ENCODE data around the gene ERLIN1.

The ERLIN1 gene

DNA sequence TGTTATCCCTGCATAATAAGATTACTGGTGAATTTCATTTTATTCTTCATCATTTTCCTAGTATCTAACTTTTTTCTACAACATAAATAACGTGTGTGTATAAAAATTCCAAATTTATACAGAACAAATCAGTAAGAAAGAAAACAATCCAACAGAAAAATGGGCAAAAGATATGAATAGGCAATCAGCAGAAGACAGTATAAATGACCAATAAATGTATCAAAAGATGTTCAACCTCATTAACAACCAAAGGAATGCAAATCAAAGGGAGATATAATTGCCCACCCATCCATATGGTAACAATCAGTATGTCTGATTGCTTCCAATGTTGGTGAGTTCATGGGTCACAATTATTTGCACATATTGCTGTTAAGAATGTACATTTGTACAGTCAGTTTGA, 13.5 kb downstream of the ERLIN1 start:
- DNase-seq: no peak

DNA sequence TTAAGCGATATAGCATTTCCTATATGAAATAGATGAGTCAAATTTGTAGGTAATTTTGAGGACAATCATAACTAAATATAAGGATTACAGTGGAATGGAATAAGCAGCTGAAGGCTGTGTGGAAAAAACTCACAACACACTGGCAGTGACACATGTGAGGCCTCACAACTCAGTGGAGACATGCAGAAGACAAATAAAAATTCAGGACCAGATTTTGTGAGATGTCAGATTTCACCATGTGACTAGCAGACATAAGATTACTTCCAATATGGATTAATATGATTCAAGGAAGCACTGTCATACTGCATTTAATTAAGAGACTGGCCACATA, 17.6 kb downstream of the ERLIN1 start:
- DNase-seq: no peak

DNA sequence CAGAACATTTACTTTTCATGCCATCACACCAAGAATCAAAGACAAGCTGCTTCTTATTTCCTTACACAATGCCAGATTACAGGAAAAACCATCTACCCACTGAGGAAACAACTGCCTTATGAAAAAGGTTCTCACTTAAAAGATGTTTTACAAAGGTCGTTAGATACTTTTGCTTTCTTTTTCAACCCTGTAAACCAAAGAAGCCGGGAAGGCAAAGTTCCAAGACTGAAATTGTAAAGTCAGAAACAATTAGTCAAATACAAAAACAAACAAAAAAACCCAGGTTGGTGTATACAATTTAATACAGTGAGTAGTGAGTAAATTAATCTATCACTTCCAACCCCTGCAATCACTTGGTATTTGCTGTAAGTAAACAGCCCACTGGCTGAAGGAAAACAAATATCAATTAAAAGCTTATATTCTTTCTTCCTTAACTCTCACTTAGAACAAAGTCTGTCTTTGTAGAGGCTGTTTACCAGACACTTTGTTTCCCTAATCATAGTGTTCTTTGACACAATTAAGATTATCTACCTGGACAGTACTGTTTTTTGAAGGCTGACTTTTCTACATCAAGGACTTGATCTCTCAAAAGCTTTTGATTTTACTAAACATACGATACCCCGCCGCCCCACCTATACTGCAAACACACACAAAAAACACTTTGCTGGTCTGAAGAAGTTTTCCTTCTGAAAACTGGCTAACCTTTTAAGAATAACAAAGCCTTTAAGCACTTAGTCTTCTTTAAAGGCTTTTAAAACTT, 18.1 kb downstream of the ERLIN1 start:
- DNase-seq: no peak

DNA sequence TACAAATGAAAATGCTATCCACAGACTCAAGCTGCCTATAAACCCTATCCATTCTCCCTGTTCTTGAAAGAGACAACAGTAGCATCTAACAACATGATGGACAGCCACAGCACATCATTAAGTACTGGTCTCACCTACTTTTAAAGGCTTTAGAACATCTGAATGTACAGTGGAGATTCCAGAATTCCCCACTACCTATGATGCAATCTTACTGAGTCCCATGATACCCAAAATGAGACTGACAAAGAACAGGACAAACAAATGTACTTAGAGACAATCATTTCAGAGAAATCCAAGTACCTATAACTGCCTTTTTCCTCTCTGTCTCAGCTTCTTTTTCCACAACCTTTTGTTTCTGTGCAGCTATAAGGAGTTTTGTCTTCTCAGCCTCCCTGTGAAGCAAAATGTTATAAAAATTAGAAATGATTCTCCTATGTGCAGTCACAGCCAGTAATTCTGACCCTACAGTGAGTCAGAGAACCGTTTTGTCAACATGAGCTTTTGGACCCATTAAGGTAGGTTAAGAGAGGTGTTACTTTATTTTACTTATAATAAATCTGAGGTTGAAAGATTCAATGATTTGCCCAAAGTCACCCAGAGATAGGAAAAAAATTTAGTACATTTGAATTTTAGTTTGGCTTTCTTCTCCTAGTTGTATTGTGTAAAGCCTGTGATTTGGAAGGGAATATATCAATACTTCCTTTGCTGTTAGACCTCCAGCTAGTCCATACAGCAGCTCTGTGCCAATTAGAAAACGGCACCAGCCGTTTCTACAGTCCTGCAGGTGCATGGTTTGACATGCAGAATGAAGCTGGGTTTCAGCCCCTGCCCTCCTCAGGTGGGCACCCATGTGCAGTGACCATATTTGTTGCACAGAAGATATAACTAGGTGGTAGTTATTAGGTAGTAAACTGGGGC, 21.9 kb downstream of the ERLIN1 start:
- DNase-seq: no peak

DNA sequence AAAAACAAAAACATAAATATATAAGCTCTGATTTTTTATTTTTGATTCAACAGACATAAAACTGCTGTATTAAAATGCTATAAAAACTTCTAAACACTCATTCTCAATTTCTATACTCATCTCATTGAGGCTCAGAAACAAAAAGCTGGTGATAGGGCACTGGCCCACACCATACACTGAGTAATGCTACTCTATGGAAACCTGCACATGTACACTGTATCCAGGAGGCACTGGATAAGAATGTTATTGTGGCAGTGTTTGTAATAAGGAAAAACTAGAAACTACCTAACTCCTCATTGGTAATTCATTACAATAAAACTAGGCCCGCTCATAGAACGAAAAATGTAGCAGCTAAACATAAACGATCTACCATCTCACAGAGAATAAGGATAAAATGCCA, 23.1 kb downstream of the ERLIN1 start:
- DNase-seq: no peak

DNA sequence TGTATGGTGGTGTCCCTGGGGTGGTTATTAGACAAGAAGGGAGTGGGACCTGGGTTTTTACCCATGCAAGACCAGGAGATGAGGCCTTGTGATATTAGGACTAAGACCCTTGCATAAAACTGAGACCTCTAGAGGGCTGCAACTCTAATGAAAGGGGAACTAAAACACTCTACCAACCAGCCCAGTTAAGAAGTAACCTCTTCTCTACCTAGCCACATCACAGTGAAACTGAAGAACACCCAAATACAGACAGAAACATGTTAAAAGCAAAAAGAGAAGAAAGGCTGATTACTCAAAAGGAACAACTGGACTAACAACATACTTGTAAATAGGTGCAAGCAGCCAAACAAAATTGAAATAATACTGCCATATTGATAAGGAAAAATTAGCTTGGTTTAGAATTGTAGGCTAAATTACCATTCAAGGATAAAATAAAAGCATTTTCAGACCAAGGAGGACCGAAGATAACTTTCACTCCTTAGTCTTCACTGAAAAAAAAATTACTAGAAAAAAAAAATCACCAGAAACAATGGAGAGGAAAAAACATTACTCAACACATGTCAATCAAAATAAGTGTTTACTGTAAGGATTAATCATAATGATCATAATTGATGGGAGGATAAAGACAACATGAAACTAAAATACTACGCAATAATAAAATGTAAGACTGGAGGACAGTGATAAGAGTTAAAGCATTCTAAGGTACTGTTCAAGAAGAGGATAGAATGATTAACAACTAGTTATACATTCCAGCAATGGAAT, 27.6 kb downstream of the ERLIN1 start:
- no peak for DNase-seq

DNA sequence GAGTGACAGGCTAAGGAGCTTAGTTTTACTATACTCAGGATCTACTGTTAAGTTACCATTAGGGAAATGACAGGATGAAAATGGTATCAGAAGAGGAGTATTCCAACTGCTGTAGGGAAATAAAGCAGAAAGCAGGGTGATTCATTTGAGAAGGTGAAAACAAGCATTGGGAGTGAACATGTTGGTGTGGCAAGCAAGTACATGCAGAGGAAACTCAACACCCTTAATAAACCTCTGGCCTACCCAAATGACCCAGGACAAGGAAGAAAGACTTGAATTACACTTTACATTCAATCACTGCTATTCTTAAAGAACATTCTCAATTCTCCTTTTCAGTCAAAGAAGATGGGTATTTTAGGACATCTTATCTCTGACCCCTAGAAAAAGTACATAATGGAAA, 28.7 kb downstream of the ERLIN1 start:
- DNase-seq: no peak

DNA sequence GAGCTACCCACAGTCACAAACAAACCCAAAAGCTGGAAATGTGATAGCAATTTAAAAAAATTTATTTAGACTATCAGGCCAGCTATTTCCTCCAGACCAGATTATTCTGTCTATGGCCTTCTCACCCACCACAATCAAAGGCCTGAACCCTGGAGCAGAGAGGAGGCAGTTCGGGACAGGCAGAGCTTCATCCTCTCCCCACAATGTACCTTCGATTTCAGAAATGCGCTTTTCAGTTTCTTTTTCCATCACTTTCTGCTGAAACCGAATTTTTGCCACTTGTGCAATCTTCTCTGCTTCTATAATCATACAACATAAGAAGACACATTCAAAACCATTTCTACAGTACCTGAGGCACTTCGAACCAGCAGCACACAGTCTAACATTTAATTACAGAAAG, 29.9 kb downstream of the ERLIN1 start:
- DNase-seq: no peak

DNA sequence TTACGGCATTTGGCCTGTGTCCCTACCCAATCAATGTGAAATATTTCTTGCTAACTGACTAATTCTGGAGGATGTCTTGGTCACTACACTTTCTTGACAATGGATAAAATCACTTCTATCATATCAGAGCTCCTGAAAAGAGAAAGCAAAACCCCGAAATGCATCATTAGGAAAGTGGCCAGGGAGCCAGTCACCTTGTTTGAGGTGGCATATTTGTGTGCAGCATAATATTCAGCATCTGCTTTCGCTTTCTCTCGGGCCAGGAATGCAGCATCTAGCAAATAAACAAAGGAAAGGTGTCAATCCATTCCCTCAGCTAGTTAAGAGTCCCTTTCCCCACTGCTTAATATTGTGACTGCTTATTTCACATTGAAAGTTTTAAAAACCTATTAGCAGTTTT, 31.2 kb downstream of the ERLIN1 start:
- DNase-seq: no peak

DNA sequence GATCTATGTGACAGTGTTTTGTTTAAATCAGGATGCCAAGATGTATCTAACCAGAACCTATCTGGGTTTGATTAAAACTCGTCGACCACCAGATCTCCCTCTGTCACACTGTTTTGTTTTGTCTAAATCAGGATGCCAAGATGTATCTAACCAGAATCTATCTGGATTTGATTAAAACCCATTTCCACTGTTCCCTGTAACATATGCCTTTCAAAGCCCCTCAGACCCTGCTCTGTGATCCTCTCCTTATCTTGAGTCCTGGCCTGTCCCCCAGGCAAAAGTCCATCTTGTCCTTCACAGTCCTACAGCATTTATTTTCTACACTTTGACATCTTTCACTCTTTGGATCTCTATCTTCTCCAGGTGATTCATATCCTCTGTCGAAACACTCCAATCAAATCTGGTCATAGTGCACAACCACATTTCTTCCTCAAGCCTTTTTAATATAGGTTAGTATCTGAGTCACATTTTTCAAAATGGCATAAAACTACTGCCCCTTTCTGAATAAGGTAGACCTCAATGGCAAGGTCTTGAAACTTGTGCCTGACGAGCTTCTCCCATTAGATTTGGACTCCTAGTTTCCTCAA, 32.5 kb downstream of the ERLIN1 start:
- no peak for DNase-seq

DNA sequence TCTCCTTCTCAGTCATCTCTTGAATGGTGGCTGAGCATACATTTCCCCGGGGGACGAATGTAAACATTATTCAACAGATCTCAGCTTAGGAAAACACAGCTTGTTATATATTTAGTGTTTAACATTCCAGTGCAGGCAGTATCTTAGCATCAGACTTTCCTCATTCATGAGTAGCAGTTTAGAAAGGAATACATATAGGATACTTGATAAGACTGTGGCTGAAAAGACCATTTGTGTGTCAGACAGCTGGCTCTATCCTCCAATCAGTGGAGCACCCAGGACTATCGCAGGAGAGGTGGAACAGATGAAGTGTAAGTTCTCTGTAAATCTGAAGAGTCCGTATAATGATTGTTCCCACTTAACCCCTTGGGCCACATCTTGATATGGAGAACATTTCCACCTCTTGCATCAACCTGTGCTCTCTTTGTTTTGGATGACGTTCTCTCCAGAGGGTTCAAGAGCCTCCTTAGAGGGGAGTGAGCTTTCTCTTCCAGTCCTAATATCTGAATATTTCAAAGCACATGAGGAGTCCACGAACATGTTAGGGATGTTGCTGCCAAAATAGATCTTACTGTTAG, 34.0 kb downstream of the ERLIN1 start:
- DNase-seq: no peak

DNA sequence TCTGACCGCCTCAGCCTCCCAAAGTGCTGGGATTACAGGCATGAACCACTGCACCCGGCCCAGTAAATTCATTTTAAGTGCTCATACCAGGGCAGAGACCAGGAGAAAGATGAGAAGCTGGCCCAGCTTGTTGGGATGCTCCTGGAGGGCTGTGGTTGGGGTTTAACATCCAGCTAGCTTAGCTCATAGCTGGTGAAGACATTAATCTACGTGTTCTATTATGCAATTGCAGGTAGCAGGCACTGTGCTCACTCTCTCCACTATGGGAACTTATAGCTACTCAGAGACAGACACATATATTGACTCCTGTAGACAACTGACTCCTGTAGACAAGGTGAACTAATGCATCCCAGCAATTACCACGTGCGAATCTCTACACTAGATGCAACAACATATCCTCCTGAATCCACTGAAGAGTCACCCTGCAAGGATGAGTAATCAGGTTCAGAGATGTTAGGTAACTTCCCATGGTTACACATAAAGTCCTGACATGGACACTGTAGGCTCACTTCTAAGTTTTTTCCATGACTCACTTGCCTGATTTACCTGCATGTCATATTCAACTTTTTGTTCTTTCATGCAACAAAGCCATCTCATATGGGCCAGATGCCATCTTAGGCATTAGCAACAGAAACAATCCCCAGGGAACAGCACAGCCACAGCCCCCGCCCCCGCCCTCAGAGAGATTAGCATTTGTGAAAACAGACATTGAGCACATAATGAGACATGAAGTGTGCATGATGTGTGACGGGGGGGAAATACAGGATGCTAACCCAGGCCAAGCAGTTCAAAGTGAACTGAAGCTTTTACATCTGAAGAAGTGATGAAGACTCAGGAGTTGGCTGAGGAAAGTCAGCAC, 37.2 kb downstream of the ERLIN1 start:
- peak in 3 of 4 experiments; percentile 6 to 37 (median 23) for DNase-seq

DNA sequence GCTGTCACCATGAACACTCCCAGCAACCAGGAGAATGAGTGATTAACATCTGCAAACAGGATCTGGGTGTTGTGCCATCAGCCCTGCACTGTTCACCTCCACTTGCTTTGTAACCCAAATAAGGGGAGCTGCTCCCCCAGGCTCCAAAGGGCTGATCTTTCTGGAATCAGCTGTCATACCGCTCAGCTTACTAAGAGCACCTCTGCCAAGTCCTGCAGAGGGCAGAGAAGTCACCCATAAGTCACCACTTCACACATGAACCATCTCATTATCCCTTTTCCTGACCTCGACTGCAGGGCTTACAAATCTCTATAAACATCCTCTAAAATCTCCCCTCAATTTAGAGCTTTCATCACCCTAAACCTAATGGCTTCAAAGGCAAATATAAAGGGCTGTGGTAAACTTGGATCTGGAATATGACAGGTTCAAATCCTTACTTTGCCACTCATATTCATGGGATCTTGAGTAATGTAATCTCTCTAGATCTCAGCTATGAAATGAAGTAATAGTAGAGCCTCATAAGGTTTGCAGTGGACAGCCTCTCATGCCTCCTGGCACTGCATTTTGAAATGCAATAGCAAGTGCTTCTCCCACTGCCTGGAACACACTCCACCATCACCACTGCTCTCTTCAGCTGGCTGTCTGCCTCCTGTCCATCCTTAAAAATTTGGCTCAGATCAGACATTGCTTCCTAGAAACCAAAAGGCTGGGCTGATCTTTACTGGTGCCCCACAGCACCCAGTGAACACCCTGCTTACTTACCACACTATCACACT, 38.8 kb downstream of the ERLIN1 start:
- DNase-seq: no peak

DNA sequence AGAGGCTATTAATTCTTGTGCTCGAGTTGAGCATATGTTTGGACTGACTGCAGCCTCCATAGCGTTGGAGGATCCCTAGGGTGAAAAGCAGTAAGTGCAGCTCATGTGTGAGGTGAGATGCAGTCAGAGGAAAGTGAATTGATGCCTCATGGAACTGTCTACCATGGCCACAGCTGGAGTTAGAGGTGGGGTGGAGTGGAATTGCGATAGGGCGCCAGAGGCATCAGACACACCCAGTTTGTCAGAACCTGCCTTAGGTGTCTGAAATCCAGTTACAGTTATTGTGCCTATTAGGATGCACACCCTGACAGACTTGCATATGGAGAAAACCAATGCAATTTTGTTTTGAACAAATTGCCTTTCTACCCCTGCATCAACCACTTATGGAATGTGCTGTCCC, 39.4 kb downstream of the ERLIN1 start:
- no peak for DNase-seq

DNA sequence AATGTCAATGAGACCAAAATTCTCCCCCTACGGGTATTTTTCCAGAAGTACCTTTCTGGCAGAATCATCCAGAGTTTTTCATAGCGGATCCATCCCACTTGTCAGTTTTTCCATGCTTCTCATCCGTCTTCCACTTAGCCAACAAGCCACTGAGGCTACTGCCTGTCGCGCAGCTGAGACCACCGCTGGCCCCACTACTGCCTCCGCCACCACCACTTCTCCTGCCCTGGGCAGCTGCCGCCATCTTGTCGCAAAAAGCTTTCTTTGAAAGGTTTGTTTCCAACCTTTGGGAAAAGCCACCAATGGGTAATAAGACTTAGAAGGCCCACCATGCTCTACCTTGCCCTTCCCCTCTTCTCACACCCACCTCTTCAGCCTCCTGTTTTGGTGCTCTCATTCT, 42.1 kb downstream of the ERLIN1 start:
- DNase-seq: no peak

DNA sequence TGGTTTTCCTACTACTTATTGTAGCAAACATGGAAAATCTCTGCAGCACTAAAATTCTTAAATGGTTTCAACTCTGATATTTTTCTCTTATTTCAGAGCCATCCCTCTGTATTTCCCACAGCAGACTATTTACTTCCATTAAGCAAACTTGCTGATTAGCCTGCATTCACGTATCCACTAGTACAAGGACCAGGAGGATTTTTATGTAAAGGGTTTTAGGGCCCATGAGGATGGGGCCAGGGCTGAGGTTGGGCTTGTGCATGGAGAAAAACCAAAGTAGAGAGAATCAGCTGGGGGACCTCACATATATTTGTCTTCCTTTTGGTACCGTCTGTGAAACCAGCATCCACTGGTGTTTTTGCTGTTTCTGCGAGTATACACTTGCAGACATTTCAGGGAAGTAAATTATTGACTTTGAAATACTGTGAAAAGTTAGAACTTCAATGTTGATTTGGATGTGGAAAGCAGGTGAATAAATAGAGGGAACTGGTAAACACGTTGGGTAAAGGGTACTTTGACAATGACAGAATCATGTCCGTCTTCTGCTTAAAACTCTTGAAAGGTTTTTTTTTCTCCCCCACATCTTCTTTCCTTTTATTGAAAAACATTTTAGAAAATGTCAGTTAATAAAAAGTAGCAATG, 44.3 kb downstream of the ERLIN1 start:
- DNase-seq: no peak

DNA sequence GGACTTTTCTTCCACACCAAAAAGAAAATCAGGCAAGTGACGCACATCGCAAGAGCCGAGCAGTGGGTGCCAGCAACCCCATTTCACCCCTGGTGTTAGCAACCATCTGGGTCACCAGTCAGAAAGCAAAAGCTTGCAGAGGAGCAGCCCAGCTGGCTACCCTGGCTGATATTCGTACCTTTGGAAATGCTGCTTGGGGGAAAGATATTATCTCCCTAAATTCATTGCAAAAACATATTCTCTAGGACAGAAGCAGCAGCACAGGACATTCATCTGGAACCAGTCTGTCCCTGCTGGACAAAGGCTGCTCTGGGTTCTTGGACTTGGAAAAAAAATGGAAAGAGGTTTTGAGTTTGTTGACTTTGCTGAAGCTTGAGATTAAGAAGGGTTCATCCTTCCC, 45.8 kb downstream of the ERLIN1 start:
- no peak for DNase-seq

DNA sequence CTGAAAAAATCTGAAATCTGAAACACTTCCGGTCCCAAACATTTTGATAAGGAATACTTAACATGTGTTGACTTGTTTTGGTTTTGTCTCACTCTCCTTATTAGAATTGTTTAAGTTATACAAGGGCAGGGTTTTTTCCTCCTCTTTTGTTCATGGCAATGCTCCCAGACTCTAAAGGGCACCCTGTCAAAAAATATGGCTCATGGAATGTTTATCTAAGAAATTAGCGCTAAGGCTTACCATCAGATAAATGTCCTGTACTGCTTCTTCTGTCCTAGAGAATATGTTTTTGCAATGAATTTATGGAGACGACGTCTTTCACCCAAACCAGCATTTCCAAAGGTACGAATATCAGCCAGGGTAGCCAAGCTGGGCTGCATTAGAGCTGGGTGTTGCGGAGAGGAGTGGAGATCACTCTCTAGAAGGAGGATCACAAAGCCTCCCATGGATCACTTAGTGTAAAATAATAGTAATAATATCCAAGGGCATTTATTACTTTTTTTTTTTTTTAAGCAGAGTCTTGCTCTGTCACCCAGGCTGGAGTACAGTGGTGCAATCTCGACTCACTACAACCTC, 46.8 kb downstream of the ERLIN1 start:
- no peak for DNase-seq

DNA sequence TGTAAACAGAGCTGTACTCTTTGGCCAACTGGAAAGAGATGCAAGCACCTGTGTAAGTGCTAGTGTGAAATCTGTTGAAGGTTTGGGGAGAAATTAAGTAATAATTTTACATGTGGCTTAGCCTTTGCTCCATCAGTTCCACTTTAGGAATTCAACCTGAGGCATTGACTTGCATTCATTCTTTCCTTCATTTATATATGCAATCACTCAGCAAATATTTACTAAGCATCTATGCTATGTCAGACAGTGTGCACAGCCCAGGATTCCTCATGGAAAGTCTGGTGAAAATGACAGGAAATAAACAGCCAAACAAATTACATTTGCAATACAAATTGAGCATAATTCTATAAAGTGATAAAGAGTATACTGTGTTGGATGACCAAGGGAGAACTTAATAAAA, 50.3 kb downstream of the ERLIN1 start:
- no peak for DNase-seq

DNA sequence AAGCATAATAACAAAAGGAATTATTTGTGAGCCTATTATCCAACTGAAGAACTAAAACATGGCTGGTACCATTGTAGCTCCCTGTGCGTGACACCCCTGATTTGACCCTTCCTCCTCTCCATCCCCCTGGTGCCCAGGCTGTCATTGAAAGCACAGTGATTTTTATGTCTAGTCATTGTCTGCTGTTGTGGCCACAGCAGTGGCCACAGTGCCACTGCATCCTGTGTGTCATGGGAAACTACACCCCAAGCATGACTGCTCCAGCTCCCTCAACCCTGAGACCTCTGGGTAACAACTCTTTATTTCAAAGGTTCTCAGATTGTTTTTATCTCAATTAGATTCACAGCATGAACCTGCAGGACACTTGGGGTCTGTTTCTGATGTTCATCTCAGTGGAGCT, 52.0 kb downstream of the ERLIN1 start:
- DNase-seq: no peak

Measured in suppressor macrophage (primary cell).